ENCODE results near the gene TGOLN2.
"Not testable (repeated sequence)": the region's sequence is repeated elsewhere in the genome, so short reads cannot be mapped to it uniquely, and the experiment has no call there.

TGOLN2 gene

DNA sequence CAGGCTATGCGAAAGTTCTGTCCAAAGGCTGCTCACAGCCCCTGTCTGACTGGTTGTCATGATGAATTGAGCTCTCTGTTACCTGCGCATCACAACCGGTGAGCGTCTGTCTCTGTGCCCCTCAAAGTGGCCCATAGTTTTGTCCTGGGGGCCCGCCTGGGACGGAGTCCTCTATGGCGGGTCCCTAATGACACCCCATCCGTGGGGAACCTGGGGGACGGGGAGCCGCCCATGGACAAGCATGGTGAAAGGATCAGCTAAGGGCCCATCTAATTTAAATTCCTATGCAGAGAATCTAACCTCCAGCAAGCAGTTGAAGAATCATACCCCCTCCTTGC lies 27.3 kb upstream of the TGOLN2 start:
- no peaks in the 10 kb centered on the region for H3K27me3 ChIP-seq
- TF ChIP-seq, protein P1, sequence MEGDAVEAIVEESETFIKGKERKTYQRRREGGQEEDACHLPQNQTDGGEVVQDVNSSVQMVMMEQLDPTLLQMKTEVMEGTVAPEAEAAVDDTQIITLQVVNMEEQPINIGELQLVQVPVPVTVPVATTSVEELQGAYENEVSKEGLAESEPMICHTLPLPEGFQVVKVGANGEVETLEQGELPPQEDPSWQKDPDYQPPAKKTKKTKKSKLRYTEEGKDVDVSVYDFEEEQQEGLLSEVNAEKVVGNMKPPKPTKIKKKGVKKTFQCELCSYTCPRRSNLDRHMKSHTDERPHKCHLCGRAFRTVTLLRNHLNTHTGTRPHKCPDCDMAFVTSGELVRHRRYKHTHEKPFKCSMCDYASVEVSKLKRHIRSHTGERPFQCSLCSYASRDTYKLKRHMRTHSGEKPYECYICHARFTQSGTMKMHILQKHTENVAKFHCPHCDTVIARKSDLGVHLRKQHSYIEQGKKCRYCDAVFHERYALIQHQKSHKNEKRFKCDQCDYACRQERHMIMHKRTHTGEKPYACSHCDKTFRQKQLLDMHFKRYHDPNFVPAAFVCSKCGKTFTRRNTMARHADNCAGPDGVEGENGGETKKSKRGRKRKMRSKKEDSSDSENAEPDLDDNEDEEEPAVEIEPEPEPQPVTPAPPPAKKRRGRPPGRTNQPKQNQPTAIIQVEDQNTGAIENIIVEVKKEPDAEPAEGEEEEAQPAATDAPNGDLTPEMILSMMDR (IDR thresholded peaks at IDR 0.05; ENCODE audit: low read depth, low read length) = no peak
- no peaks in the 10 kb centered on the region for H3K9me3 ChIP-seq
- H3K36me3 ChIP-seq = no peaks in the 10 kb centered on the region
- H3K4me3 ChIP-seq (ENCODE audit: low read depth, low read length) = peak overlapping the region; percentile 91
- no peaks in the 10 kb centered on the region for H3K4me1 ChIP-seq
- DNase-seq = no peak

DNA sequence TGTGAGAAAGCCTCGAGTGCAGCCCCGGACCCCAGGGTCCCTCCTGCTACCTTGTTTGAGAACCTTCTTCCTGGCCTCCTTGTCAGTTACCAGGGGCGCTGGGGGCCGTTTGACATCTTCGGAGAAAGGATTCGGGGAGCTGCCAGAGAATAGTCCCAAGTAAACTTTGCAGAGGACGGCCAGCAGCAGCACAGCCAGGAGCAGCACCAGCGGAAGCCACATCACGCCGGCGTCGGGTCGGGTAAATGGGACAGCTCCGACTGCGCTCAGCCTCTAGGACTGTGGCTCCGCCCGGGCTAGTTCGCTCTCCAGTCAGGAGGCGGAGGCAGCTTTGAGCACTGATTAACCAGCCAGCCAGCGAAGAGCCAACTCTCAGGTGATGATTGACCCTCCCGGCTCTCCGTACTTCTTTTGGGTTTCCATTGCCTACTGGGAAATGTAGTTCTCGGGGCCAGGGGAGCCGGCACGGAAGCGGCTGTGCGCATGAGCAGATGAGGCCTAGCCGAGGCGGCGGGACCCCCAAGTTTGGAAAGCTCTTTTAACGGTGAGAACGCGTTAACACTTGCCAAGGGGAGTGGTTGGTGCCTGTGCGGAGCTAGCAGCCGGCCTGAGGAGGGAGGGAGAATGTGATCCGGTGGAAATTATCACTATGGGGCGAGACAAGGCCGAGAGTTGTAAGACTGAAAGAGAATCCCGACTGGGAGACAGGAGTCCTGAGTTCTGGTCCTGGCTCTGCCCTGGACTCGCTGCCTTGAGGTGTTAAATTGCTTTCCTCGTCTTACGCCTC lies 26.7 kb upstream of the TGOLN2 start, which contains the start of the genes ELMOD3 and RETSAT:
TSS of gene ELMOD3 (plus strand) at position 484 of the 787 bp plus-strand sequence. CDS start 2,430 bp downstream, outside the sequence.
TSS of gene RETSAT (minus strand) at position 243 of the 787 bp plus-strand sequence. CDS start at position 222, 21 bp downstream.
- Histone ChIP-seq H3K27me3 (no peaks in the 10 kb centered on the region), H3K4me3 (ENCODE audit: low read depth, low read length) (peak within 1 kb of the TSS; percentile 91), H3K4me1 (no peaks in the 10 kb centered on the region), H3K36me3 (no peaks in the 10 kb centered on the region), H3K9me3 (no peaks in the 10 kb centered on the region)
- peak; percentile 94 for DNase-seq
- TF ChIP-seq, protein P1 (IDR thresholded peaks at IDR 0.05; ENCODE audit: low read depth, low read length) = no peak

DNA sequence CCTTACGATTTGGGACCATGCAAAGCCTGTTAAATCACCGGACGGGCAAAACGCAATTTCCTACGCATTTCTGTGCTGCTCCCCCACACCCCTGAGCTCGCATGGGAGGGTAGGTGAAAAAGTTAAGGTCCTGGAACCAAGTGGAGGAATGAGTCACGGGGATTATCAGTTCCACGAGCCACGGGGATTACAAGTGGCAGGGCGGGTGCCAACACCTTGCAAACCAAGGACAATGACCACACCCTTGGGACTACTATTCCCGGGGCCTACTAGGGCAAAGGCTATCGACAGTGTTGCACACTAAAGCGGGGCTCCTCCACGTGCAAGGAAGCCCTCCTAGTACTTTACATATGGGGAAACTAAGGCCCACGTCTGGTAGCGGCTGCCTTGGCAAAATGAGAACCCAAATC lies 26.1 kb upstream of the TGOLN2 start:
- H3K4me1 ChIP-seq = no peaks in the 10 kb centered on the region
- no peaks in the 10 kb centered on the region for H3K27me3 ChIP-seq
- no peaks in the 10 kb centered on the region for H3K9me3 ChIP-seq
- H3K4me3 ChIP-seq (ENCODE audit: low read depth, low read length) = peak overlapping the region; percentile 91
- TF ChIP-seq, protein P1 (IDR thresholded peaks at IDR 0.05; ENCODE audit: low read depth, low read length) = no peak
- H3K36me3 ChIP-seq = no peaks in the 10 kb centered on the region
- no peak for DNase-seq

DNA sequence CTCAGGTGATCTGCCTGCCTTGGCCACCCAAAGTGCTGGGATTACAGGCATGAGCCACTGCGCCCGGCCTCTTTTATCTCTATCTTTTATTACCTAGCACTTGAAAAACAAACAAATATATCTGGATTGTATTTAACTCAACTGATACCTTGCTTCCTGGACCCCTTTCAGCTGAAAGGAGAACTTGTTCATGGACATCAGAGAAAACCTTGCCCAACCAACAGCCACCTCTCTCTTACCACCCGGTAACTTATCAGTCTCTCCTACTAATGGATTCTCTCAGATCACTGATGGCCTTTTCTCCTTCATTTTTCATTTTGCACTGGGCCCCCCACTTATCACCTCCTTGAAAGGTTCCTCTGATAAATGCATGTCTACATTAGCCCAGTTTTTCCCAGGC lies 19.8 kb upstream of the TGOLN2 start:
- no peaks in the 10 kb centered on the region for H3K27me3 ChIP-seq
- H3K9me3 ChIP-seq = no peaks in the 10 kb centered on the region
- H3K4me1 ChIP-seq = no peaks in the 10 kb centered on the region
- H3K36me3 ChIP-seq = no peaks in the 10 kb centered on the region
- DNase-seq = no peak
- TF ChIP-seq, protein P1 (IDR thresholded peaks at IDR 0.05; ENCODE audit: low read depth, low read length) = no peak
- no peak overlapping the region for H3K4me3 ChIP-seq (ENCODE audit: low read depth, low read length)

DNA sequence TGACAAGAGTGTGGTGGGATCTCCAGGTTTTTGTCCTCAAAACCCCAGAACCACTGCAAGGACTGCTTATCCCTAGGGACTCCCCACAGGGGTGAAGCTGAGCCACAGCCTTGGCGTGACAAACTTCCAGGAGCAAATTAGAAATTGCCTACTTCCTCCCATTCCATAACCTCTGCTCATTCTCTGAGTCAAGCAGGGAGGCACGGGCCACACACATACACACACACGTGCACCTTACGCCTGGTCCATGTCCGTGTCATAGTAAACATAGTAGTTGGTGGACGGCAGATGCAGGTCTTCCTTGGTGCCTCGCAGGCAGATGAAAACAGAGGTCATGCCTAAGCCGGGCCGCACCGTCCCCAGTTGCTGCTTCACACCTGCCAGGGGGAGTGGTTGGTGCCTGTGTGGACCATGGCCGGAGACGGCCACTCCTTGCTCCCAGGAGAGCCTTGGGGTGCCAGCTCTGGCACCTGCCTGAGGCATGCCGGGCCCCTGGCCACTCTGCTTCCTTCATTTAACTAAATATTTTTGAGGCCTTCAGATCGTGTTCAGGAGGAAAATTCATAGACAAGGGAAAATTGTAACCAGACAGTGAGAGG lies 16.7 kb upstream of the TGOLN2 start:
- Histone ChIP-seq H3K4me1 (no peaks in the 10 kb centered on the region), H3K4me3 (ENCODE audit: low read depth, low read length) (no peak overlapping the region), H3K36me3 (no peaks in the 10 kb centered on the region), H3K9me3 (no peaks in the 10 kb centered on the region), H3K27me3 (no peaks in the 10 kb centered on the region)
- TF ChIP-seq, protein P1 (IDR thresholded peaks at IDR 0.05; ENCODE audit: low read depth, low read length) = no peak
- no peak for DNase-seq

DNA sequence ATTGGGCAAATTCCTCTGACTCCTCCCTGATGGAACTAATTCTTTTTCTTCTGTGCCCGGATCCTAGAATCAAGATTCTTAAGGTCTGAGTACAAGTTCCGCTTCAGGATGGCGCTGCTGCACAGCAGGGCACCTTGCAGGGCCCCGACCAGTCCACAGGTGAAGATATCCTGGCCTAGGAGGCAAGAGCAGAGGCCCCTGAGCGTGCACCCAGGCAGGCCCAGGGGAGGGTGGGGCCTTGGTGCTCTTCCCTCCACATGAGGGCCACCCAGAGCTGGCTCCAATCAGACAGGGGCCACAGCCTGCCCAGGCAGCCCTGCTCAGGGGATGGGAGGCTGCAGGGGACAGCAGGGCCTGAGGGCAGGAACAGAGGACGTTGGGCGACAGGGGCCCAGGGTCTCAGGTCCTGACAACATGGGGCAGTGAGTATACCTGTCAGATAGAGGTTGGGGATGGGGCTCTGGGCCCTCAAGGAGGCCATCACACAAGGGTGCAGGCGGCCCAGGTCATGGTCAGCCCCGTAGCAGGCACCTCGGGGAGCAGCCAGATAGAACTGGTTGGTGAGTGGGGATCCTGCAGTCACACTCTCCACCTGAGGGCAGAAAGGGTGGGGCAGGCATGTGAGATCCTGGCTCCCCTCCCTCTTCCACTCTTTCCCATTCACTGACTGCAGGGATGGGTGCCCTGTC lies 15.6 kb upstream of the TGOLN2 start:
- H3K27me3 ChIP-seq; H3K36me3 ChIP-seq; H3K4me1 ChIP-seq; H3K9me3 ChIP-seq; DNase-seq; H3K4me3 ChIP-seq (ENCODE audit: low read depth, low read length): not testable (repeated sequence)
